IPS-15b (cell line): ENCODE measurements around the gene CHST11.

Experiments
- H3K27me3 ChIP-seq: one replicate; pipeline ENCODE4 v1.6.1; 2013; ENCODE audit warnings: low read length; ENCODE audit not compliant: control insufficient read depth, insufficient read depth
- H3K36me3 ChIP-seq: one replicate; pipeline ENCODE4 v1.6.1; 2013; ENCODE audit warnings: low read length; ENCODE audit not compliant: control insufficient read depth, insufficient read depth
- H3K4me1 ChIP-seq: one replicate; pipeline ENCODE4 v1.6.1; 2013; ENCODE audit warnings: mild to moderate bottlenecking, low read length; ENCODE audit not compliant: control insufficient read depth, insufficient read depth
- H3K4me3 ChIP-seq: one replicate; pipeline ENCODE4 v1.5.1; 2013; ENCODE audit warnings: low read depth, low read length
- H3K9ac ChIP-seq: one replicate; pipeline ENCODE4 v1.6.1; 2013; ENCODE audit warnings: low read depth, mild to moderate bottlenecking, low read length
- H3K9me3 ChIP-seq: one replicate; pipeline ENCODE4 v1.6.1; 2013; ENCODE audit warnings: mild to moderate bottlenecking, low read length; ENCODE audit not compliant: control insufficient read depth, insufficient read depth

Gene CHST11

GRCh38 chr12:104456417-104456949 lies at the start of gene CHST11:
Gene CHST11, plus strand, starts transcription at chr12:104456948.
- Histone ChIP-seq H3K4me3 (peak within 1 kb of the TSS; percentile 91), H3K36me3 (no peaks in the 10 kb centered on the region), H3K27me3 (peaks cover 31% of the 10 kb centered on the region), H3K4me1 (peaks cover 19% of the 10 kb centered on the region), H3K9me3 (no peaks in the 10 kb centered on the region), H3K9ac (peak within 1 kb of the TSS; percentile 81)

DNA sequence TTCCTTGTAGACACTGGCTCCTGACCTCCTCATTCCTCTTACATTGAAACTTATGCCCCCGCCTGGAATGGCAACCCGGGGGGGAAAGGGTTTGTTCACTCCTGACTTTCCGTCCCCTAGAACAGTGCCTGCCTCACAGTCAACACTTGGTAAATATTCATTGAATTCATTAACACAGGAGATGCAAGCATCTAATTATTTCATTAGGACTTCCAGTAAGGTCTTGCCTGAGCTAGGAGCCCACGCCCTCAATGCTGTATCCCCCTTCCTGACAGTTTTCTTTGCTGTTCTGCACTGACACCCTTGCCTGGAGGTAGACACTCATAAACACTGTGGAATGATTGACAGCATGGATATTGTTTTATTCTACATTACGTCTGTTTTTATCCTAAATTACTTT lies 49.3 kb upstream of the CHST11 start:
- H3K4me1 ChIP-seq: no peaks in the 10 kb centered on the region
- no peak overlapping the region for H3K9ac ChIP-seq

DNA sequence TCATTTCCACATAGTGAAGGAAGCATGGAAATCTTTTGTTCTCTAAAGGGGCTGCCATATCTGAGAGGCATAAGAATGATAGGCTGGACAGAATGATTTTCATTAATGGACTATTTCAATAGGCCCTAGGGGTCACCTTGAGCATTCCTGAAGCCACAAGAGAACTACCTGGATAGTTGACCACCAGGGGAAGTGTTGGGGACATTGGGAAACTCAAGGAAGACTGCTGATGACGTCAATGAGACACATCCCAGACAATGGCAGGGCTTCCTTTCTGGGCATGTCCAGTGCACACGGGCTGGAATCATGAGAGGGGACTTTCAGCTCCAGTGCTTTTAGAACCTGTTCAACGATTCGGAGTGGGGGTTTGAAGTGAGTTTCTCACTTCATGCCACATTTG lies 48.8 kb upstream of the CHST11 start:
- H3K9me3 ChIP-seq: no peaks in the 10 kb centered on the region
- H3K4me1 ChIP-seq: no peaks in the 10 kb centered on the region
- H3K9ac ChIP-seq: no peak overlapping the region
- no peak overlapping the region for H3K4me3 ChIP-seq
- no peaks in the 10 kb centered on the region for H3K36me3 ChIP-seq
- no peaks in the 10 kb centered on the region for H3K27me3 ChIP-seq

More for the DNA sequence above, 49.3 kb upstream of the CHST11 start:
- no peaks in the 10 kb centered on the region for H3K9me3 ChIP-seq
- H3K27me3 ChIP-seq: no peaks in the 10 kb centered on the region
- H3K36me3 ChIP-seq: no peaks in the 10 kb centered on the region
- H3K4me3 ChIP-seq: no peak overlapping the region

GRCh38 chr12:104410326-104410725 lies 46.4 kb upstream of the CHST11 start:
- Histone ChIP-seq H3K4me1 (peaks cover 18% of the 10 kb centered on the region), H3K4me3 (no peak overlapping the region), H3K9ac (no peak overlapping the region), H3K36me3 (no peaks in the 10 kb centered on the region), H3K9me3 (no peaks in the 10 kb centered on the region), H3K27me3 (no peaks in the 10 kb centered on the region)

DNA sequence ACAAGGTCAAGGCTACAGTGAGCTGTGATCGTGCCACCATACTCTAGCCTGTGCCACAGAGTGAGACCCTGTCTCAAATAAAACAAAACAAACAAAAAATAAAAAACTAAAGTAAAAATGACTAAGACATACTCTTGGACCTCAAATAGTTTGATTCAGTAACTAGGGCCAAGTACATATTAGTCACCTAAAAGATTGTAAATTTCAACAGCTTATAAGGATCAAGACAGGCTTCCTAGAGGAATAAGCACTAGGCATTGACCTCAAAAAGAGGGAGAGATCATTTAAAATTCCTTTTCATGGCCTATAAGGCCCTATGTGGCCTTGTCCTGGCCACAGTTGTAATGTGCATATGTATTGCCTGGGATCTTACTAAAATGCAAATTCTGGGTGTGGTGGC lies 46.0 kb upstream of the CHST11 start:
- Histone ChIP-seq H3K4me3 (no peak overlapping the region), H3K9me3 (no peaks in the 10 kb centered on the region), H3K36me3 (no peaks in the 10 kb centered on the region), H3K4me1 (peaks cover 21% of the 10 kb centered on the region), H3K9ac (no peak overlapping the region), H3K27me3 (no peaks in the 10 kb centered on the region)

DNA sequence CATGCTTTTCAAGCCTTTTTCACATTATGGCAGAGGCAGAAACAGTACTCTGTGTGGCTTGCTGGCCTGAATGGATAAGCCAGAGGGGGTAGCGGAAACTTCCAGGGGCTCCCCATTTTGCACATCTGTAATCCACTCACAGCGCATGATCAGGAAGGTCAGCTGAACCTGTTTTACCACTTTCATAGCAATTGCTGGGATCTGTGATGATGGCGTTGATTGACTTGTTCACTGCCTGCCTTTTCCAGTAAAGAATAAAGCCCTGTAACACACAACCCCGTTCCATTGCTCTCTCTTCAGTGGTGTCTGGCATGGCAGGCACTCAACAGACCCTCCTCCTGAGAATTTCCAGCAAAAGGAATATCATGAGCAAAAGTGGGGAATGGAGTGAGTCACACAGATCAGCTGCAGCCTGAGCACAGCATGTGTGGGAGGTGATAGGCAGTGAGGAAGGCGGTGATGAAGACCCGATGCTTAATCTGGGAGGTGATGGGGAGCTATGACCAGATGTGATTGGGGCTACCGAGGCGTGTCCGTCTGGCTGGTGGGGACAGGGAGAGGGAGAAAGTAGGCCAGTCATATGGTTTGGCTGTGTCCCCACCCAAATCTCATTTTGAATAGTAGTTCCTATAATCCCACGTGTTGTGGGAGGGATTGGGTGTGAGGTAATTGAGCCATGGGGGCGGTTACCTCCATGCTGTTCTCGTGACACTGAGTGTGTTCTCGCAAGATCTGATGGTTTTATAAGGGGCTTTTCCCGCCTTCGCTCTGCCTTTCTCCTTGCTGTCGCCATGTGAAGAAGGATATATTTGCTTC lies 44.7 kb upstream of the CHST11 start:
- Histone ChIP-seq H3K36me3 (no peaks in the 10 kb centered on the region), H3K4me1 (peaks cover 21% of the 10 kb centered on the region), H3K27me3 (no peaks in the 10 kb centered on the region), H3K9ac (no peak overlapping the region), H3K4me3 (no peak overlapping the region), H3K9me3 (no peaks in the 10 kb centered on the region)

DNA sequence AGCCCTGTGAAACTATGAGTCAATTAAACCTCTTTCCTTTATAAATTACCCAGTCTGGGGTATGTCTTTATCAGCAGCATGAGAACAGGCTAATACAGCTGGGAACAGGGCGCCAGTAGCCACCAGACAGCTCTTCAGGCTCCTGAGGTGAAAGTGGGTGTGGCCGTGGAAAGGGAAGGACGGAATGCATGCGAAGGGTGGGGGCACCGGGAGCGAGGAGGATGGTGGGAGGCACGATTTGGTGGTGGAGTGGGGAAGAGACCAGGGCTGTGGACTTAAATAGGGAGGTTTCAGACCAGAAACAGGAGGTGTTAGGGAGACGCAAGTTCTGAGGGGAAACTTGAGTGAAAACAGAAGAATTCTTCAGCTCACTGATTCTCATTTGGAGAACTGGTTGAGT lies 44.1 kb upstream of the CHST11 start:
- H3K4me3 ChIP-seq: no peak overlapping the region
- H3K4me1 ChIP-seq: peaks cover 21% of the 10 kb centered on the region
- no peak overlapping the region for H3K9ac ChIP-seq
- H3K27me3 ChIP-seq: no peaks in the 10 kb centered on the region
- H3K9me3 ChIP-seq: no peaks in the 10 kb centered on the region
- H3K36me3 ChIP-seq: no peaks in the 10 kb centered on the region

- Histone ChIP-seq H3K9ac (no peak overlapping the region), H3K36me3 (no peaks in the 10 kb centered on the region), H3K4me1 (peaks cover 21% of the 10 kb centered on the region), H3K4me3 (no peak overlapping the region), H3K9me3 (no peaks in the 10 kb centered on the region), H3K27me3 (no peaks in the 10 kb centered on the region)
Observed at GRCh38 chr12:104413330-104413729, 43.4 kb upstream of the CHST11 start.

DNA sequence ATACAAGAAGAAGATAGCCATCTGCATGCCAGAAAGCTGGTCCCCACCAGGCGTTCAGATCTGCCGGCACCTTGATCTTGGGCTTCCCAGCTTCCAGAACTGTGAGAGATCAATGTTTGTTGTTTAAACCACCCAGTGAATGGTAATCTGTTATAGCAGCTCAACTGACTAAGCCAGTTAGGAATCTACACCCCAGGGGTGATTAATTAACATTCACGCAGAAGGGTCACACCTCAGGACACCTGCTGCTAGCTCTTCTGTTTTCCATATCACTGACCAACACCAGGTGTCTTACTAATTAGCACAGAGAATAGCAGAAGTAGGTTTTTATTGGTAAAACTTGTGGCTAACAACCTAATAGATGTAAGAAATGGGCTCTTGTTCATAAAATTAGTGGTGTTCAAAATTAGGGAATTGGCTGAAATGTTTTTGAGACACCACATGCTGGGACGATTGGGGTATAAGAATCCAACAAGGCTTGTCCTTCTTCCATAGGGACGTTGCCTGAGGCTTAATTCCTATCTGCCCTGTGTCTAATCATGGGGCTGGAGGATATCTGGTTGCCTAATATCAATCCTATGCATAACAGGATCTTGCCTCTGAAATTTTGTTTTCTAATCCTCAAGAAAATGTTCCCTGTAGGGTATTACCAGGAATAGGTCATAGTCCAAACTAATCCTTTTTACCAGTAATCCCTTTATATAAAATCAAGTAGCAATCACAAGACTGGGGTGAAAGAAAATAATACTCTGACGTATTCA lies 42.0 kb upstream of the CHST11 start:
- Histone ChIP-seq H3K27me3 (no peaks in the 10 kb centered on the region), H3K4me1 (peaks cover 21% of the 10 kb centered on the region), H3K4me3 (no peak overlapping the region), H3K36me3 (no peaks in the 10 kb centered on the region), H3K9ac (no peak overlapping the region), H3K9me3 (no peaks in the 10 kb centered on the region)

DNA sequence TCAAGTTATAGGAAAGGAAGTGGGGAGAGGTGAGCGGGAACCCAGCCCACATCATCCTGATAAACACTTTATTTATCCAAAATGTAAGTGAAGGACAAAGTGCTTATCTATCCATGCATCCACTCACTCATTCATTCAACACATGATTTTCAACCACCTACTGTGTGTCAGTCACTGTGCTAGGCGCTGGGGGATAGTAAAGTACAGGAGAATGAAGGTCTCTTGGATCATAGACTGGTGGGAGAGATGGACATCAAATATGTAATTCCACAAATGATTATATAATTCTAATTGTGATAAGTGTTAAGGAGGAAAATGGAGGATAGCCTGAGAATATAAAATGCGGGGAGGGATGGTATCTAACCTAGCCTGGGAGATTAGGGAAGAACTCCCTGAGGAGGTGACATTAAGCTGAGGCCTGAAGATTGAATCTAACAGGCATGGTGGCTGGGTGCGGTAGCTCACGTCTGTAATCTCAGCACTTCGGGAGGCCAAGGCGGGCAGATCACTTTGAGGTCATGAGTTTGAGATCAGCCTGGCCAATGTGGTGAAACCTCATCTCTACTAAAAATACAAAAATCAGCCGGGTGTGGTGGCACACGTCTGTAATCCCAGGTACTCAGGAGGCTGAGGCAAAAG lies 41.3 kb upstream of the CHST11 start:
- Histone ChIP-seq H3K4me3 (no peak overlapping the region), H3K36me3 (no peaks in the 10 kb centered on the region), H3K4me1 (peaks cover 21% of the 10 kb centered on the region)

GRCh38 chr12:104416136-104416535 lies 40.6 kb upstream of the CHST11 start:
- H3K27me3 ChIP-seq: no peaks in the 10 kb centered on the region
- H3K9me3 ChIP-seq: no peaks in the 10 kb centered on the region
- H3K36me3 ChIP-seq: no peaks in the 10 kb centered on the region
- no peak overlapping the region for H3K4me3 ChIP-seq
- peaks cover 21% of the 10 kb centered on the region for H3K4me1 ChIP-seq
- no peak overlapping the region for H3K9ac ChIP-seq

More for the DNA sequence above, 41.3 kb upstream of the CHST11 start:
- H3K27me3 ChIP-seq: no peaks in the 10 kb centered on the region
- no peaks in the 10 kb centered on the region for H3K9me3 ChIP-seq
- H3K9ac ChIP-seq: no peak overlapping the region
